Forelimb muscle (tissue), 1 donor: ENCODE measurements around the gene RAD51AP2. TPM values are rescaled to one million over a fixed set of nuclear protein-coding genes. Genes with fewer than 3 reads are reported as not detected.

ENCODE experiments used
- DNase-seq: peaks from one replicate; pipeline ENCODE4 v3.0.0-alpha.2; 2013; ENCODE audit warnings: low read depth
- polyA plus RNA-seq: library from polyadenylated mRNA; unstranded; fragments of 120-200 nt; gene quantifications from one replicate; pipeline ENCODE4 v1.2.1, GENCODE V29; 2013; ENCODE audit not compliant: insufficient read length

Gene RAD51AP2
- polyA plus RNA-seq, 1 donor = 0.11 TPM

GRCh38 chr2:17470855-17471641 is 47.2 kb downstream of the RAD51AP2 start:
- no peak for DNase-seq

GRCh38 chr2:17461087-17461475 is 57.2 kb downstream of the RAD51AP2 start:
- DNase-seq = no peak

Other genes with a start within 250 kb of the RAD51AP2 start
- 4.9 TPM for gene VSNL1, start 22.3 kb upstream of the RAD51AP2 start, polyA plus RNA-seq
- 42.1 TPM for gene SMC6, start 235.4 kb upstream of the RAD51AP2 start, polyA plus RNA-seq
- 10.4 TPM for gene GEN1, start 235.7 kb upstream of the RAD51AP2 start, polyA plus RNA-seq